GM18867 (cell line): ENCODE measurements around the gene NFIX.

Source experiments
- ATAC-seq: cut with Tn5 transposase; IDR thresholded peaks from one replicate; pipeline ENCODE4 v1.9.1; 2021; ENCODE audit warnings: mild to moderate bottlenecking, moderate library complexity; ENCODE audit not compliant: unreplicated experiment

NFIX gene

GRCh38 chr19:13018035-13018914, 23.0 kb downstream of the NFIX start:
- no peak for ATAC-seq

DNA sequence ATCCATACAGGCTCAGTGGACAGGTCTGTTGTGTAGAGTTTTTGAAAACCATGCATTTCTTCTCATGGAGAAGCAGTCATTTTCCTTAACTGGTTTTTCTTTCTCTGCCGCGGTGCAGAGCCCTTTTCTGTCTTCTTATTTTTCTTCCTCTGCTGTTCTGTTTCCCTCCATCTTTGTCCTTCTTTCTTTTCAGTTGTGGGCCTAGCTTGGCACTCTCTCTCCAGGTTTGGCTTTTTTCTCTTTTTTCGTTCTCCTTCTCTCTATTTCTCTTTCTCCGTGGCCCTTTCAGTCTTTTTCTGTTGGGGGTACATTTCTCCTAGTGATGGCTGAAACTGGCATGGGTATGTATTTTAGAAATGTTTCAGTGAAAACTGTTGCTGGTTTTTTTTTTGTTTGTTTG, 24.1 kb downstream of the NFIX start:
- ATAC-seq, result no peak

DNA sequence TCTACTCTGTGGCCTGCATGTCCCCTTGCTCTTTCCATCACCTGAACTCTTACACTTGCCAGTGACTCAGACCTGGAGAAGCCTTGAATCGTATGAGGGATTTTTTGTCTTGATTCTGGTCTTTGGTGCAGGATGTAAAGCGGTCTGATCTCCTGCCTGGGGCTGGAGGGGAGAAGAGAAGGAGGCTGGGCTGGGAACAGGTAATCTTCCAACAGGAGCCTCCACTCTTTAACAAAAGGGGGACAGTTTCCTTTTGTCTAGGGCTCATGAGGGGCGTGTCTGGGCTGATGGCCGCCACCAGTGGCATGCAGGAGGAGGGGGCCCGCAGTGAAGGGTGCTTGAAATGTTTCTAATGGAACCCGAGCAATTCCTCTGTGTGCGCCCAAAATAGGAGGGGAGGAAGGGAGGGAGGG, 24.7 kb downstream of the NFIX start:
- ATAC-seq, result no peak

GRCh38 chr19:13022111-13022858, 27.0 kb downstream of the NFIX start:
- no peak for ATAC-seq

DNA sequence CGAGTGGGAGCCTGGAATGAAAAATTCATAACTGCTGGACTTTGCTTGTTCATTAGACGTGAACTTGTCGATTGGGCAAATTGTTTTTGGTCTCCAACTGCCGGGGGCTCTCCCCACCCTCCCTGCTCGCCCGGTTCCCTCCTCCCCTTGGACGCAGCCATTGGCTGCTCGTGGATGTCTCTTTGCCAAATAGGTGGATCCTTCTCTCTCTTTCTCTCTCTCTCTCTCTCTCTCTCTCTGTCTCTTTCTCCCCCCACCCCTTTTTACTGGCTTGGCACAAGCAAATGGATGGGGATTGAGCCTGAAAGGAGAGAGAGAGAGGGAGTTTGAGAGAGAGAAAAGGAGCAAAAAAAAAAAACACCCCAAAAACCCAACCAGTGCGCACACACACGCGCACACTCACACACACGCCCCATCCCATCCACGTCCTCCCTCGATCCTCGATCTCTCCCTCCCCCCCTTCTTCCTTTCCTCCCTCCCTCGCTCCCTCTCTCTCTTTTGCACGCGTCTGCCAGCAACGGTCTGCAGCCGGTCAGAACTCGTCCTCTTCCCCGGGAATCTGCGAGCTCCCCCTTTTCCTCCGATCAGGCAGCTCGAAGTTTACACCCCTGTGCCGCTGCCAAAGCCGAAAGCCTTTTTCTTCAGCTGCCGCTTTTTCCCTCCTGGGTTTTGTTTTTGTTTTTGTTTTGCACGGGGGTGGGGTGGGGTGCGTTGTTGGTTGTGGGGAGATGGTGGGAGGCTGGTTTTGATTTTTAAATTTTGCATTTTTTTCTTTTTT, 27.8 kb downstream of the NFIX start:
- no peak for ATAC-seq

- ATAC-seq, result no peak
Observed at GRCh38 chr19:13023656-13024055, 28.4 kb downstream of the NFIX start.

GRCh38 chr19:13024126-13024950, 29.1 kb downstream of the NFIX start:
- ATAC-seq, result no peak

DNA sequence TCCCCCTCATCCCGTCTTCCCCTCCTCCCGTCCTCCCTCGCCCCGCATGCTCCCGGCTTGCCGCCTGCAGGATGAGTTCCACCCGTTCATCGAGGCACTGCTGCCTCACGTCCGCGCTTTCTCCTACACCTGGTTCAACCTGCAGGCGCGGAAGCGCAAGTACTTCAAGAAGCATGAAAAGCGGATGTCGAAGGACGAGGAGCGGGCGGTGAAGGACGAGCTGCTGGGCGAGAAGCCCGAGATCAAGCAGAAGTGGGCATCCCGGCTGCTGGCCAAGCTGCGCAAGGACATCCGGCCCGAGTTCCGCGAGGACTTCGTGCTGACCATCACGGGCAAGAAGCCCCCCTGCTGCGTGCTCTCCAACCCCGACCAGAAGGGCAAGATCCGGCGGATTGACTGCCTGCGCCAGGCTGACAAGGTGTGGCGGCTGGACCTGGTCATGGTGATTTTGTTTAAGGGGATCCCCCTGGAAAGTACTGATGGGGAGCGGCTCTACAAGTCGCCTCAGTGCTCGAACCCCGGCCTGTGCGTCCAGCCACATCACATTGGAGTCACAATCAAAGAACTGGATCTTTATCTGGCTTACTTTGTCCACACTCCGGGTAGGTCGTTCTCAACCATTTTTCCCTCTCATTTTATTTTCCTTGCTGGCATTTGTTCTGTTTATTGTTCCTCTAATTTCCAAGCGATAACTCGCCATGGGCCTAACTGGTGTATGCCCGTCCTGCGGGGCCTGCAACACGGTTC, 29.8 kb downstream of the NFIX start:
- ATAC-seq, result no peak

- ATAC-seq, result no peak
Observed at GRCh38 chr19:13025819-13026456, 30.7 kb downstream of the NFIX start.

DNA sequence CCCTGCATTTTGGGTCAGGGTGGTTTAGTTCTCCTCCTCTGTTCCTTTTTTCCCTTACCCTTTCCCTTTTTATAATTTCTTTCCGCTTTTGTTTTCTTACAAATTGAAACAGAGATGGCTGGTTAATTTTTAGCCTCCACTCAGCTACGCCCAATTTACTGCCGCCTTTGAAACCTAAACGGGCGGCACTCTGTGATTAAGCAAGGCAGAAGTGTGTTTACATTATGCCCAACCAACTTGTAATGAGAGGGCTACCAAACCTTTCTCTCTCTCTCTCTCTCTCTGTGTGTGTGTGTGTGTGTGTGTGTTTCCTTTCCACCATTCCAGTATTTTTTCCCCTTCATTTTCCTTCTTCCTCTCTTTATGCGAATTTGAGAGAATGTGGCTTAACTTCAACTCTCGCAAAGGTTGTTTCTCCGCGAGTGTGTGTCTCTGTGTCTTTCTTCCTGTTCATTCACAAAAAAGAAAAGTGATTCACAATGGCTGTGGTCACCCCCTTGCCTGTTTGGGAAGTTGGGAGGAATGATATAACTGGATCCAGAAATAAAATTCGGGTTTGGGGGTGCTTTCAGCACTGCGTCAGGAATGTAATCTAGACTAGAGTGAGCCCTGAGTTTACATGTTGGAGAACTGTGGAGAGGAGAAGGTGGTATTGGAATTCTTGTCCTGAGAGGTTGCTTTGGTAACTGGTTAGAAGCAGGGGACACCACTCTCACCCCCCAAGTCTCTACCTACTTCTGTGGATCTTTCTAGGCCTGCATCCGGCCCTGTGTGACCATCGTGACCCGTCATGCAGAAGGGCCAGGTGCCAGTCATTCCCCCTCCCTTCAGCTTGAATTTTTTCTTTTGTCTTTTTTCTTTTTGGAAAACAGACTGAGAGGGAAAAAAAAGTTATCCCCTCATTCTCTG, 31.4 kb downstream of the NFIX start:
- ATAC-seq, result no peak

DNA sequence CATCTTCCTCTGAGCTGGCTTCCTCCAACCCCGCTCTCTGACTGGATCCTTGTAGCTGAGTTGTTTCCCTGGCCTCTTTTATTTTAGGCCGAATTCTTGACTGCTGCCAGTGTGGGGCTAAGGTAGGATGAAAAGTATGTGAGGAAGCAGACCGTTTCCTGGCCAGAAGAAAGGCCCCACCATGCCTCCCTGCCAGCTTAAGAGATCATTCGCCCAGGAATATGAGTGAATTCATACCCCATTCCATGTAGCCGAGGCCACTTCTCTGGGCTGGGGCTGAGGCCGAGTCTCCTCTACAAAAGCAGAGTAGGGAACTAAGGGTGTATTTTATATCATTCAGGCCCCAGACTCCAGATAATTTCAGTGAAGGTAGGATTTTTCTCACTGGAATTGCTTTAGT, 32.3 kb downstream of the NFIX start:
- ATAC-seq, result no peak

- no peak for ATAC-seq
Observed at GRCh38 chr19:13028027-13028426, 32.8 kb downstream of the NFIX start.

DNA sequence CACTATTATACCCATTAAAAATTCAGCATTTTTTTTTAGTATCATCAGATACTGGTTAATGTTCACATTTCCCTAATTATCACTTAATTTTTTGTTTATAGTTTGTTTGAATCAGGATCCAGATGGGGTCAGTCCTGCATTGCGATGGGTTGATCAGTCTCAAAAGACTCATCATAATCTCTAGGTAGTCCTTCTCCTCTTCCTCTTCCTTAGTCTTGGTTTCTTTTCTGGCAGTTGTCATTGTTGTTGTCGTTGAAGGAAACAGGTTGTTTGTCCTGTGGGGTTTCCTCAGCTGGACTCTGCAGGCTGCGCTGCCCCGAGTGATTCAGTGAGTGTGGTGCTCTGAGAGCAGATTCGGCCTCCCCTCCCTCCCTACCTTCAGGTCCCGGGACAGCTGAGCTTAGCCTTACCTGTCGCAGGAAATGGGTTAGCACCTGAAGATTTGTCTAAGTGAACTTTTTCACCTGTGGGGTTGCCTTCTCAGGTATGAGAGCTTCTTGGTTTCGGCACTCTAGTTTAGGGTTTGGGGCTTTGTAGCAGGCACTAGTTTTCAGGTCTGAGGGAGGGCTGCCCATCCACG, 34.1 kb downstream of the NFIX start:
- no peak for ATAC-seq

- no peak for ATAC-seq
Observed at GRCh38 chr19:13029893-13030292, 34.6 kb downstream of the NFIX start.

- ATAC-seq, result no peak
Observed at GRCh38 chr19:13031917-13032623, 36.8 kb downstream of the NFIX start.

GRCh38 chr19:13032837-13033236, 37.6 kb downstream of the NFIX start:
- ATAC-seq, result no peak

GRCh38 chr19:13033244-13033643, 38.0 kb downstream of the NFIX start:
- no peak for ATAC-seq
